Measurements from ENCODE around the gene RPL35A. TPM values are rescaled to one million over a fixed set of nuclear protein-coding genes. Genes with fewer than 3 reads are reported as not detected.
"Not testable (repeated sequence)": the region's sequence is repeated elsewhere in the genome, so short reads cannot be mapped to it uniquely, and the experiment has no call there.

The RPL35A gene
- total RNA-seq (1,000 to 10,000 TPM; 1,716 to 1,772 TPM), polyA plus RNA-seq (1,000 to 10,000 TPM; 1,277 to 2,056 TPM)

GRCh38 chr3:197949778-197950676 lies at the start of gene RPL35A:
Gene RPL35A (plus strand): TSS chr3:197950190. CDS start chr3:197950968, 778 bp downstream.
- Histone ChIP-seq H3K36me3 (ENCODE audit: insufficient read depth, low read length) (peaks cover 32% of the 10 kb centered on the region), H3K4me1 (ENCODE audit: insufficient read depth, low read length) (peaks cover 46% of the 10 kb centered on the region), H3K27ac (ENCODE audit: low read depth, low read length) (peak within 1 kb of the TSS; percentile 88), H3K9me3 (ENCODE audit: control insufficient read depth in 1 of 2, low read length in 2 of 2) (no peaks in the 10 kb centered on the region), H3K27me3 (ENCODE audit: insufficient read depth, low read length) (no peaks in the 10 kb centered on the region), H3K4me3 (ENCODE audit: low read length in 2 of 2) (peak within 1 kb of the TSS; percentile 59 to 80)
- Mint-ChIP-seq H3K36me3 (peaks cover 31 to 43% of the 10 kb centered on the region in 2 donors), H3K9me3 (no peaks in the 10 kb centered on the region), H3K27me3 (no peaks in the 10 kb centered on the region), H3K27ac (peak within 1 kb of the TSS; percentile 96 to 100 (median 98)), H3K4me1 (peaks cover 19 to 55% (median 31%) of the 10 kb centered on the region in 4 donors), H3K4me3 (peak within 1 kb of the TSS; percentile 96 to 100 (median 98))
- ChIA-PET POLR2A (ENCODE audit: partially characterized antibody) (interaction anchor here (0.7 to 2.9 kb wide), 5 partner anchors 9 to 199 kb away, joined by 3 to 20 read pairs (median 3); partner anchors contain the start of genes LMLN and LRCH3), CTCF (ENCODE audit: partially characterized antibody) (no interaction called here)
- intact Hi-C loops (cut with micrococcal nuclease) = loop anchor here (1.0 to 10.0 kb wide), 3 partner anchors 10 to 395 kb away; partner anchors contain the start of genes BDH1 and LMLN
- peak; percentile 91 to 95 (median 95) for DNase-seq

- CTCF ChIA-PET (ENCODE audit: partially characterized antibody) = interaction anchor here (1.4 kb wide), 1 partner anchor 14 kb away, joined by 3 read pairs; no protein-coding TSS in a partner anchor
- H3K4me1 ChIP-seq (ENCODE audit: insufficient read depth, low read length) = peaks cover 7% of the 10 kb centered on the region
- POLR2A ChIA-PET (ENCODE audit: partially characterized antibody) = no interaction called here
- H3K27ac ChIP-seq (ENCODE audit: low read depth, low read length) = no peak overlapping the region
- H3K4me3 ChIP-seq (ENCODE audit: low read length in 2 of 2) = no peak overlapping the region
- Mint-ChIP-seq H3K4me1 (peaks cover 4 to 9% (median 7%) of the 10 kb centered on the region in 4 donors), H3K9me3 (no peaks in the 10 kb centered on the region), H3K36me3 (no peaks in the 10 kb centered on the region), H3K4me3 (no peak overlapping the region), H3K27ac (no peak overlapping the region), H3K27me3 (no peaks in the 10 kb centered on the region)
- H3K9me3 ChIP-seq (ENCODE audit: control insufficient read depth in 1 of 2, low read length in 2 of 2) = no peaks in the 10 kb centered on the region
- H3K36me3 ChIP-seq (ENCODE audit: insufficient read depth, low read length) = no peaks in the 10 kb centered on the region
- intact Hi-C loops (cut with micrococcal nuclease) = no loop called here
- no peak for DNase-seq
- no peaks in the 10 kb centered on the region for H3K27me3 ChIP-seq (ENCODE audit: insufficient read depth, low read length)
Measured at GRCh38 chr3:197901626-197902025, 48.4 kb upstream of the RPL35A start.

- Histone ChIP-seq H3K9me3 (ENCODE audit: control insufficient read depth in 1 of 2, low read length in 2 of 2) (no peaks in the 10 kb centered on the region), H3K36me3 (ENCODE audit: insufficient read depth, low read length) (no peaks in the 10 kb centered on the region), H3K27ac (ENCODE audit: low read depth, low read length) (no peak overlapping the region), H3K4me1 (ENCODE audit: insufficient read depth, low read length) (peaks cover 7% of the 10 kb centered on the region), H3K4me3 (ENCODE audit: low read length in 2 of 2) (no peak overlapping the region), H3K27me3 (ENCODE audit: insufficient read depth, low read length) (no peaks in the 10 kb centered on the region)
- intact Hi-C loops (cut with micrococcal nuclease) = loop anchor here (1.0 kb wide), 1 partner anchor 37 kb away; no protein-coding TSS in a partner anchor
- Mint-ChIP-seq H3K4me3 (peak overlapping the region in 6 of 8 donors; percentile 26 to 68 (median 53)), H3K27ac (peak overlapping the region in 3 of 7 donors; percentile 48 to 57 (median 53)), H3K27me3 (no peaks in the 10 kb centered on the region), H3K4me1 (peaks cover 4 to 10% (median 7%) of the 10 kb centered on the region in 4 donors), H3K9me3 (no peaks in the 10 kb centered on the region), H3K36me3 (peaks cover 0 to 3% of the 10 kb centered on the region in 2 donors)
- ChIA-PET POLR2A (ENCODE audit: partially characterized antibody) (interaction anchor here (0.7 kb wide), 1 partner anchor 36 kb away, joined by 3 read pairs; no protein-coding TSS in a partner anchor), CTCF (ENCODE audit: partially characterized antibody) (interaction anchor here (0.7 to 3.9 kb wide), 15 partner anchors 8 to 157 kb away, joined by 3 to 32 read pairs (median 4); no protein-coding TSS in a partner anchor)
- DNase-seq = peak; percentile 61 to 74 (median 67)
Measured at GRCh38 chr3:197906023-197906849, 43.8 kb upstream of the RPL35A start.

GRCh38 chr3:197906850-197907187 lies 43.2 kb upstream of the RPL35A start:
- no peaks in the 10 kb centered on the region for H3K36me3 ChIP-seq (ENCODE audit: insufficient read depth, low read length)
- H3K9me3 ChIP-seq (ENCODE audit: control insufficient read depth in 1 of 2, low read length in 2 of 2) = no peaks in the 10 kb centered on the region
- Mint-ChIP-seq H3K27me3 (no peaks in the 10 kb centered on the region), H3K4me3 (no peak overlapping the region), H3K9me3 (no peaks in the 10 kb centered on the region), H3K4me1 (peaks cover 4 to 10% (median 7%) of the 10 kb centered on the region in 4 donors), H3K27ac (peak overlapping the region in 4 of 7 donors; percentile 19 to 56 (median 40)), H3K36me3 (peaks cover 0 to 3% of the 10 kb centered on the region in 2 donors)
- ChIA-PET POLR2A (ENCODE audit: partially characterized antibody) (no interaction called here), CTCF (ENCODE audit: partially characterized antibody) (interaction anchor here (3.9 kb wide), 1 partner anchor 37 kb away, joined by 32 read pairs; no protein-coding TSS in a partner anchor)
- no peak for DNase-seq
- no peak overlapping the region for H3K27ac ChIP-seq (ENCODE audit: low read depth, low read length)
- peaks cover 7% of the 10 kb centered on the region for H3K4me1 ChIP-seq (ENCODE audit: insufficient read depth, low read length)
- intact Hi-C loops (cut with micrococcal nuclease) = loop anchor here (1.0 kb wide), 1 partner anchor 36 kb away; no protein-coding TSS in a partner anchor
- H3K4me3 ChIP-seq (ENCODE audit: low read length in 2 of 2) = no peak overlapping the region
- H3K27me3 ChIP-seq (ENCODE audit: insufficient read depth, low read length) = no peaks in the 10 kb centered on the region

GRCh38 chr3:197907196-197907595 lies 42.8 kb upstream of the RPL35A start:
- POLR2A ChIA-PET (ENCODE audit: partially characterized antibody) = no interaction called here
- no peak for DNase-seq
- Mint-ChIP-seq H3K4me1 (peaks cover 4 to 10% (median 7%) of the 10 kb centered on the region in 4 donors), H3K27me3 (no peaks in the 10 kb centered on the region), H3K9me3 (no peaks in the 10 kb centered on the region), H3K27ac (peak overlapping the region in 2 of 7 donors; percentile 1 to 19), H3K4me3 (no peak overlapping the region), H3K36me3 (peaks cover 0 to 3% of the 10 kb centered on the region in 2 donors)
- CTCF ChIA-PET (ENCODE audit: partially characterized antibody) = interaction anchor here (3.9 kb wide), 1 partner anchor 36 kb away, joined by 32 read pairs; no protein-coding TSS in a partner anchor
- no peaks in the 10 kb centered on the region for H3K27me3 ChIP-seq (ENCODE audit: insufficient read depth, low read length)
- no peak overlapping the region for H3K4me3 ChIP-seq (ENCODE audit: low read length in 2 of 2)
- H3K9me3 ChIP-seq (ENCODE audit: control insufficient read depth in 1 of 2, low read length in 2 of 2) = no peaks in the 10 kb centered on the region
- intact Hi-C loops (cut with micrococcal nuclease) = no loop called here
- no peak overlapping the region for H3K27ac ChIP-seq (ENCODE audit: low read depth, low read length)
- H3K4me1 ChIP-seq (ENCODE audit: insufficient read depth, low read length) = peaks cover 7% of the 10 kb centered on the region
- H3K36me3 ChIP-seq (ENCODE audit: insufficient read depth, low read length) = no peaks in the 10 kb centered on the region

- DNase-seq; CTCF ChIA-PET (ENCODE audit: partially characterized antibody); H3K27me3 Mint-ChIP-seq; H3K36me3 ChIP-seq (ENCODE audit: insufficient read depth, low read length); H3K27ac ChIP-seq (ENCODE audit: low read depth, low read length); H3K9me3 Mint-ChIP-seq; H3K4me3 Mint-ChIP-seq; H3K27me3 ChIP-seq (ENCODE audit: insufficient read depth, low read length); POLR2A ChIA-PET (ENCODE audit: partially characterized antibody); H3K36me3 Mint-ChIP-seq; H3K4me3 ChIP-seq (ENCODE audit: low read length in 2 of 2); H3K4me1 ChIP-seq (ENCODE audit: insufficient read depth, low read length); H3K27ac Mint-ChIP-seq; H3K4me1 Mint-ChIP-seq; intact Hi-C loops (cut with micrococcal nuclease); H3K9me3 ChIP-seq (ENCODE audit: control insufficient read depth in 1 of 2, low read length in 2 of 2): not testable (repeated sequence)
Measured at GRCh38 chr3:197908550-197908949, 41.4 kb upstream of the RPL35A start.
